NCI-H2196 (cell line): ENCODE measurements around the gene KCNK4.
A peak's percentile ranks its signal among the peaks of the same experiment; 100 is the strongest.

Source experiments
- DNase-seq: peaks from one replicate; lab custom pipeline; 2025; ENCODE audit not compliant: unreplicated experiment; lab: John Stamatoyannopoulos, UW

The KCNK4 gene

GRCh38 chr11:64268025-64268892, 22.8 kb upstream of the KCNK4 start:
- peak; percentile 53 for DNase-seq

GRCh38 chr11:64268893-64269539, 22.1 kb upstream of the KCNK4 start:
- peak; percentile 48 for DNase-seq

GRCh38 chr11:64269540-64270220, 21.4 kb upstream of the KCNK4 start:
- peak; percentile 99 for DNase-seq

- DNase-seq = no peak
Observed at GRCh38 chr11:64275031-64275800, 15.9 kb upstream of the KCNK4 start.

GRCh38 chr11:64275841-64276240, 15.3 kb upstream of the KCNK4 start:
- no peak for DNase-seq

- DNase-seq = no peak
Observed at GRCh38 chr11:64276653-64277431, 14.3 kb upstream of the KCNK4 start.

GRCh38 chr11:64278576-64279190, 12.4 kb upstream of the KCNK4 start:
- no peak for DNase-seq

- no peak for DNase-seq
Observed at GRCh38 chr11:64281957-64282770, 8.9 kb upstream of the KCNK4 start.

GRCh38 chr11:64283092-64283491, 8.0 kb upstream of the KCNK4 start:
- no peak for DNase-seq

GRCh38 chr11:64284048-64284961, 6.8 kb upstream of the KCNK4 start, which contains the start of gene BAD:
Gene BAD, minus strand, starts transcription at chr11:64284665. Its CDS starts 297 bp downstream, at chr11:64284368.
- DNase-seq = peak; percentile 91

GRCh38 chr11:64284962-64285884, 5.9 kb upstream of the KCNK4 start, which contains the start of gene GPR137:
Gene GPR137, plus strand, starts transcription at chr11:64285848. Its CDS starts 677 bp downstream, at chr11:64286525.
- peak; percentile 89 for DNase-seq

GRCh38 chr11:64285885-64286800, 5.0 kb upstream of the KCNK4 start:
- peak; percentile 67 for DNase-seq

GRCh38 chr11:64286801-64287159, 4.3 kb upstream of the KCNK4 start:
- no peak for DNase-seq

- DNase-seq = no peak
Observed at GRCh38 chr11:64287676-64288352, 3.3 kb upstream of the KCNK4 start.

GRCh38 chr11:64288353-64288750, 2.8 kb upstream of the KCNK4 start:
- no peak for DNase-seq
